GM19239 (cell line): ENCODE measurements around the gene PRDM2.
"Not testable (repeated sequence)": the region's sequence is repeated elsewhere in the genome, so short reads cannot be mapped to it uniquely, and the experiment has no call there.

Source experiments
- DNase-seq: peaks from one replicate; pipeline ENCODE4 v3.0.0; 2011; ENCODE audit warnings: low spot score; ENCODE audit not compliant: insufficient read length
- FAIRE-seq: peaks from 2 replicates; lab custom pipeline; 2011; peaks lifted over from hg19 to GRCh38; lab: Jason Lieb, UNC

Gene PRDM2

GRCh38 chr1:13699936-13700520 lies at the start of gene PRDM2:
Gene PRDM2, plus strand, starts transcription at chr1:13700188. Its CDS starts 15,418 bp downstream, at chr1:13715606.
- peak; percentile 64 for DNase-seq
- no peak for FAIRE-seq

- DNase-seq: no peak
- no peak for FAIRE-seq
Measured at GRCh38 chr1:13651279-13651678, 48.7 kb upstream of the PRDM2 start.

- DNase-seq (no peak), FAIRE-seq (no peak)
Measured at GRCh38 chr1:13652238-13652637, 47.8 kb upstream of the PRDM2 start.

- FAIRE-seq (no peak), DNase-seq (no peak)
Measured at GRCh38 chr1:13661539-13661938, 38.4 kb upstream of the PRDM2 start.

GRCh38 chr1:13662493-13662892 lies 37.5 kb upstream of the PRDM2 start:
- FAIRE-seq: no peak
- DNase-seq: no peak

GRCh38 chr1:13663969-13664368 lies 36.0 kb upstream of the PRDM2 start:
- DNase-seq (no peak), FAIRE-seq (no peak)

GRCh38 chr1:13664451-13664850 lies 35.5 kb upstream of the PRDM2 start:
- peak; percentile 40 for FAIRE-seq
- no peak for DNase-seq

GRCh38 chr1:13666317-13666716 lies 33.7 kb upstream of the PRDM2 start:
- no peak for DNase-seq
- no peak for FAIRE-seq

GRCh38 chr1:13667691-13668090 lies 32.3 kb upstream of the PRDM2 start:
- FAIRE-seq: peak; percentile 65
- DNase-seq: no peak

- FAIRE-seq (no peak), DNase-seq (no peak)
Measured at GRCh38 chr1:13674377-13674776, 25.6 kb upstream of the PRDM2 start.

GRCh38 chr1:13675151-13675651 lies 24.8 kb upstream of the PRDM2 start:
- FAIRE-seq: no peak

GRCh38 chr1:13677896-13678295 lies 22.1 kb upstream of the PRDM2 start:
- DNase-seq (no peak), FAIRE-seq (no peak)

More at GRCh38 chr1:13675151-13675651, 24.8 kb upstream of the PRDM2 start:
- DNase-seq: no peak

GRCh38 chr1:13679651-13680050 lies 20.3 kb upstream of the PRDM2 start:
- DNase-seq (no peak), FAIRE-seq (no peak)

- DNase-seq, FAIRE-seq: not testable (repeated sequence)
Measured at GRCh38 chr1:13680609-13681008, 19.4 kb upstream of the PRDM2 start.

- FAIRE-seq (no peak), DNase-seq (no peak)
Measured at GRCh38 chr1:13681921-13682320, 18.1 kb upstream of the PRDM2 start.

- DNase-seq (no peak), FAIRE-seq (no peak)
Measured at GRCh38 chr1:13682444-13682843, 17.5 kb upstream of the PRDM2 start.

- DNase-seq (no peak), FAIRE-seq (no peak)
Measured at GRCh38 chr1:13683206-13683605, 16.8 kb upstream of the PRDM2 start.

- DNase-seq (no peak), FAIRE-seq (no peak)
Measured at GRCh38 chr1:13687151-13687715, 12.8 kb upstream of the PRDM2 start.

- FAIRE-seq: not testable (repeated sequence)
Measured at GRCh38 chr1:13693094-13693493, 6.9 kb upstream of the PRDM2 start.

GRCh38 chr1:13694886-13695684 lies 4.9 kb upstream of the PRDM2 start:
- FAIRE-seq (no peak), DNase-seq (no peak)

More at GRCh38 chr1:13693094-13693493, 6.9 kb upstream of the PRDM2 start:
- not testable (repeated sequence) for DNase-seq

GRCh38 chr1:13697738-13698137 lies 2.2 kb upstream of the PRDM2 start:
- no peak for FAIRE-seq
- no peak for DNase-seq
